ENCODE results near the gene SWAP70.
"Not testable (repeated sequence)": the region's sequence is repeated elsewhere in the genome, so short reads cannot be mapped to it uniquely, and the experiment has no call there.

Gene SWAP70

DNA sequence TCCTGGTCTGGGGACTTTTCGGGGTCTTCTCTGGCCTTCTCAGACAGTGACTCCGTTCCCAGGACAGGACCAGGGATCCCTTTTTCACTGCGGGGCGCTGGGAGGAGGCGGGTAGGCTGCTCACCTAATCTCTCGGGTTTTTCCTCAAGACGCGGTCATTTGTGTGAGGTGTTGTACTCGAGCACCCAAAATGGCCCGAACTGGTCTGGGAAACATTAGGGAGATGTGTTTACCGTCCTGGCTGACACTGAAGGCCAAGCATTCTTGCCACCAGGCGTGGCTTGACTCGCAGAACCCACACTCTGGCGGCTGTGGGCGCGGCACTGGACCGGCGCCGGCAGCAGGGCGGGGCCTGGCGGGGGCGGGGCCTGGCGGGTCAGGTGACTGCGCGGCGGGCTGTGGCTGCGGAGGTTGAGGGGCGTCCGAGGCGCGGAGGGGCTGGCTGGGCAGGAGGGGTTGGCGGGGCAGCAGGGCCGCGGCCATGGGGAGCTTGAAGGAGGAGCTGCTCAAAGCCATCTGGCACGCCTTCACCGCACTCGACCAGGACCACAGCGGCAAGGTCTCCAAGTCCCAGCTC, at the start of gene SWAP70:
Gene SWAP70, plus strand, starts transcription at position 379 of the 577 bp plus-strand sequence. Its CDS starts 103 bp downstream, at position 482.
- Histone ChIP-seq H3K9me3 (ENCODE audit: control insufficient read depth, insufficient read depth, low read length) (no peaks in the 10 kb centered on the region), H3K36me3 (ENCODE audit: control insufficient read depth, insufficient read depth, low read length) (no peaks in the 10 kb centered on the region), H3K27ac (ENCODE audit: low read length) (no peak within 1 kb of the TSS), H3K4me1 (ENCODE audit: control insufficient read depth, insufficient read depth, low read length) (no peaks in the 10 kb centered on the region), H3K27me3 (ENCODE audit: control insufficient read depth, insufficient read depth, low read length) (no peaks in the 10 kb centered on the region), H3K4me3 (ENCODE audit: low read length) (peak within 1 kb of the TSS; percentile 57)
- DNase-seq (ENCODE audit: low read depth, low spot score), result peak; percentile 70
- WGBS (ENCODE audit: insufficient coverage, insufficient read length), result no CpG with 5 or more reads among the region's 38 CpGs

DNA sequence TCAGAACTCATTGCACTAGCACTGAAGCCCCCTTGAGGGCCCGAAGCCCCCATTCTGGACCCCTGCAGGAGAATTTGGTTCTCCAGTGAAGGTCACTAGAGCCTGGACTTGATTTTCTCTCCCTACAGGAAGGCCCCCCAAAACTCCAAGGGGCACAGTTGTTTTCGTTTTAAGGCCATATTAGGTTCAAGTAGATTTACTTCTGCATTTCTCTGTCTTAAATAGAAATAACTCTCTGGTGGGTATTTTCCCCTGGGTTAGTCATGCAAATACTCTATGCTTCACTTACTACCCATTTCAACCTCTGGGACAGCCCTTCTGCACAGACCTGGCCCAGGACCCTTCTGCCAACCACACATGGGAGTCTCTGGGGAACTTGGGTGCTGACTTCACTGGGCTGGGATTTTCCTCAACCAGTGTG, 48.8 kb upstream of the SWAP70 start:
- no CpG with 5 or more reads among the region's 2 CpGs for WGBS (ENCODE audit: insufficient coverage, insufficient read length)
- Histone ChIP-seq H3K27ac (ENCODE audit: low read length) (no peak overlapping the region), H3K36me3 (ENCODE audit: control insufficient read depth, insufficient read depth, low read length) (no peaks in the 10 kb centered on the region), H3K4me3 (ENCODE audit: low read length) (no peak overlapping the region), H3K4me1 (ENCODE audit: control insufficient read depth, insufficient read depth, low read length) (no peaks in the 10 kb centered on the region), H3K9me3 (ENCODE audit: control insufficient read depth, insufficient read depth, low read length) (no peaks in the 10 kb centered on the region), H3K27me3 (ENCODE audit: control insufficient read depth, insufficient read depth, low read length) (no peaks in the 10 kb centered on the region)
- no peak for DNase-seq (ENCODE audit: low read depth, low spot score)

DNA sequence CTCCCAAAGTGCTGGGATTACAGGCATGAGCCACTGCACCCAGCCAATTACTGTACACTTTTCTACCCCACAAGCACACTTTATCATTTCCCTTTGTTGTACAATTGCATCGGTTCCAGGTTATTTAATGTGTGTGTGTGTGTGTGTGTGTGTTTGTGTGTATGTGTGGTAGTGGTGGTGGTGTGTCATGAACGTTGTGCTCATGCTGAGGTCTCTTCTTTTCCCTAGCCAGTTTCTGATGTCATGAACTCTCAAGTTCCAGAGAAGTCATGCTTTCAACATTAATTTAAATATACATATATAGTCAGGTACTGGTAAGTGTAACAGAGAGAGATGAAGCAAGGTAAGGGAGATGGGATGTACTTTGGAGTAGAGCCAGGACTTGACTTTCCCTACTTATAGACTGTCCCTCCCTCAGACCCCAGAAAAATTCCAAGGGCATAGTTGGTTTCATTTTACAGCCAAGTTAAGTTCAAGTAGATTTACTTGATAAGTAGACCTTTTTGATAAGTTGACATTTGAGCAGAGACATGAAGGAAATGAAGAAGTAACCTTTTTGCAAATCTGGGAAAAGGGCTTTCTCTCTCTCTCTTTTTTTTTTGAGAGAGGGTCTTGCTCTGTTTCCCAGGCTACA, 47.7 kb upstream of the SWAP70 start:
- Histone ChIP-seq H3K27ac (ENCODE audit: low read length) (no peak overlapping the region), H3K9me3 (ENCODE audit: control insufficient read depth, insufficient read depth, low read length) (no peaks in the 10 kb centered on the region), H3K4me1 (ENCODE audit: control insufficient read depth, insufficient read depth, low read length) (no peaks in the 10 kb centered on the region), H3K27me3 (ENCODE audit: control insufficient read depth, insufficient read depth, low read length) (no peaks in the 10 kb centered on the region), H3K4me3 (ENCODE audit: low read length) (no peak overlapping the region), H3K36me3 (ENCODE audit: control insufficient read depth, insufficient read depth, low read length) (no peaks in the 10 kb centered on the region)
- DNase-seq (ENCODE audit: low read depth, low spot score), result no peak
- WGBS (ENCODE audit: insufficient coverage, insufficient read length), result no CpG with 5 or more reads among the region's 2 CpGs

DNA sequence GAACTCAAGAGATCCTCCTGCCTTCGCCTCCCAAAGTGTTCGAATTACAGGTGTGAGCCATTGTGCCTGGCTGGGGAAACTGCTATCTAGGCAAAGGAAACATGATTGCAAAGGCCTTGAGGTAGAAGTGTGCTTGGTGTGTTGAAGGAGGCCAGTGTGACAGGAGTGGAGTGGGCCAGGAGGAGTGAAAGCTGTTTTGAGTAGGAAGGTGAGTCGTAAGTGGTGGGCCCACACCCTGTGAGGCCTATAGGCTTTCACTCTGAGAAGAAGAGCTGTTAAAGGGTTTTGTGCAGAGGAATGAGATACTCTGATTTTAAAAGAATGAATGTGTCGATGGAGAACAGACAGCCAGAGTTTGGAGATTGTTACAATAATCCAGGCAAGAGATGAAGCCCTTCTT, 47.0 kb upstream of the SWAP70 start:
- no peaks in the 10 kb centered on the region for H3K27me3 ChIP-seq (ENCODE audit: control insufficient read depth, insufficient read depth, low read length)
- H3K9me3 ChIP-seq (ENCODE audit: control insufficient read depth, insufficient read depth, low read length), result no peaks in the 10 kb centered on the region
- no CpG with 5 or more reads among the region's 4 CpGs for WGBS (ENCODE audit: insufficient coverage, insufficient read length)
- no peak overlapping the region for H3K27ac ChIP-seq (ENCODE audit: low read length)
- no peaks in the 10 kb centered on the region for H3K4me1 ChIP-seq (ENCODE audit: control insufficient read depth, insufficient read depth, low read length)
- H3K36me3 ChIP-seq (ENCODE audit: control insufficient read depth, insufficient read depth, low read length), result no peaks in the 10 kb centered on the region
- DNase-seq (ENCODE audit: low read depth, low spot score), result no peak
- no peak overlapping the region for H3K4me3 ChIP-seq (ENCODE audit: low read length)

DNA sequence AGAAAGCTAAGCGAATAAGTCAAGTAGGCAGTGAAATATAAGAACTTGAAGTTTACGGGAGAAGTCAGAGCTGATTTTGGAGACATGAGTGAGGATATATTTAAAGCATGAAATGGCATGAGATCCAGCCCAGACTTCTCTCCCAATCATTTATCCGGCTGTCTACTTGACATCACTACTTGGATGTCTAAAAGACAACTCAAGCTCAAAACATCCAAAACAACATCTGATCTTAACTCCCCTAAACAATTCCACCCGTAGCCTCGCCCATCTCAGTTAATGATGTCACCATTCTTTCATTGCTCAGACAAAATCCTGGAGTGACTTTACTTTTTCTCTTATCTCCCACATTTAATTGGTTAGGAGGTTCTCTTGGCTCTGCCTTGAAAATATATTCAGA, 45.9 kb upstream of the SWAP70 start:
- no peaks in the 10 kb centered on the region for H3K4me1 ChIP-seq (ENCODE audit: control insufficient read depth, insufficient read depth, low read length)
- H3K4me3 ChIP-seq (ENCODE audit: low read length), result no peak overlapping the region
- no peaks in the 10 kb centered on the region for H3K9me3 ChIP-seq (ENCODE audit: control insufficient read depth, insufficient read depth, low read length)
- H3K27ac ChIP-seq (ENCODE audit: low read length), result no peak overlapping the region
- DNase-seq (ENCODE audit: low read depth, low spot score), result no peak
- no peaks in the 10 kb centered on the region for H3K27me3 ChIP-seq (ENCODE audit: control insufficient read depth, insufficient read depth, low read length)
- WGBS (ENCODE audit: insufficient coverage, insufficient read length), result no CpG with 5 or more reads among the region's 5 CpGs
- H3K36me3 ChIP-seq (ENCODE audit: control insufficient read depth, insufficient read depth, low read length), result no peaks in the 10 kb centered on the region

DNA sequence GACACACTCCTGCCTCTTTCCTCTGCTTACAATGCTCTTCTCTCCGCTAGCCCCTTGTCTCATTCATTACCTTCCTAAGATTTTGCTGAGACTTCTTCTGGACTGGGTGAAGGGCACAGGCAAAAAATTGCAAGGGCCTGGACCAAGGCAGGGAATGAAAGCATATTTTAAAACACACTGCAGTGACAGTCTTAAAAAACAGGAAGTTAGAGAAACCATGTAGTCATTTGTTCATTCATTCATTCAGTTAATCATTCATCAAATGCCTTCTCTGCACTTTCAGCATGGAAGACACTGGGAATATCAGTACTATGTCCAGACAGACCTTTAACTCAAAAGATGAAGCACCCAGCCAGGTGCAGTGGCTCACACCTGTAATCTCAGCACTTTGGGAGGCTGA, 44.9 kb upstream of the SWAP70 start:
- no peak overlapping the region for H3K27ac ChIP-seq (ENCODE audit: low read length)
- no peak overlapping the region for H3K4me3 ChIP-seq (ENCODE audit: low read length)
- DNase-seq (ENCODE audit: low read depth, low spot score), result no peak
- H3K27me3 ChIP-seq (ENCODE audit: control insufficient read depth, insufficient read depth, low read length), result no peaks in the 10 kb centered on the region
- no peaks in the 10 kb centered on the region for H3K9me3 ChIP-seq (ENCODE audit: control insufficient read depth, insufficient read depth, low read length)
- no peaks in the 10 kb centered on the region for H3K4me1 ChIP-seq (ENCODE audit: control insufficient read depth, insufficient read depth, low read length)
- WGBS (ENCODE audit: insufficient coverage, insufficient read length), result no CpG with 5 or more reads among the region's 1 CpG
- H3K36me3 ChIP-seq (ENCODE audit: control insufficient read depth, insufficient read depth, low read length), result no peaks in the 10 kb centered on the region

DNA sequence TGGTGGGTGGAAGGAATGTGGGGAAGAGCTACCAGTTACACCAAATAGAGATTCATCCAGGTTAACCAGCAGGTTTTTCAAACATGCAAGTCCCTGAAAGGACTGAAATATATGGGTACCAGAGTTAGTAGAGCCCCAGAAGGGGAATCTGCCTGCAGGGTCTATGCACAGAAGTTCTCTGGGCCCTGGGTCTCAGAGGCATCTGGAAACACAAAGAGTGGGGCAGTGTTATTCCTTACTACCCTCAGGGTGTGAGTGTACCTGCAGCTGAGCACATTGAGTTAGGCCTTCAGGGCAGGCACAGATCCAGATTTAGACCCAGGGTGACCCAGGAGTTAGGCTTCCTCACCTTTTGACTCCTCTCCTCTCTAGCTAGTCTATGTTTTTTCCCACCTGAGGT, 43.9 kb upstream of the SWAP70 start:
- Histone ChIP-seq H3K36me3 (ENCODE audit: control insufficient read depth, insufficient read depth, low read length) (no peaks in the 10 kb centered on the region), H3K4me1 (ENCODE audit: control insufficient read depth, insufficient read depth, low read length) (no peaks in the 10 kb centered on the region), H3K4me3 (ENCODE audit: low read length) (no peak overlapping the region), H3K27ac (ENCODE audit: low read length) (no peak overlapping the region), H3K9me3 (ENCODE audit: control insufficient read depth, insufficient read depth, low read length) (no peaks in the 10 kb centered on the region), H3K27me3 (ENCODE audit: control insufficient read depth, insufficient read depth, low read length) (no peaks in the 10 kb centered on the region)
- DNase-seq (ENCODE audit: low read depth, low spot score), result no peak

DNA sequence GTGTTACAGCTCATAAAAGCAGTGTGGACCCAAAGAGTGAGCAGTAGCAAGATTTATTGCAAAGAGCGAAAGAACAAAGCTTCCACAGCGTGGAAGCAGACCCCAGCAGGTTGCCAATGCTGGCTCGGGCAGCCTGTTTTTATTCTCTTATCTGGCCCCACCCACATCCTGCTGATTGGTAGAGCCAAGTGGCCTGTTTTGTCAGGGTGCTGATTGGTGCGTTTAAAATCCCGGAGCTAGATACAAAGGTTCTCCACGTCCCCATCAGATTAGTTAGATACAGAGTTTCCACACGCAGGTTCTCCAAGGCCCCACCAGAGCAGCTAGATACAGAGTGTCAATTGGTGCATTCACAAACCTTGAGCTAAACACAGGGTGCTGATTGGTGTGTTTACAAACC, 41.5 kb upstream of the SWAP70 start:
- H3K4me3 ChIP-seq (ENCODE audit: low read length); H3K4me1 ChIP-seq (ENCODE audit: control insufficient read depth, insufficient read depth, low read length); DNase-seq (ENCODE audit: low read depth, low spot score); H3K27ac ChIP-seq (ENCODE audit: low read length); H3K9me3 ChIP-seq (ENCODE audit: control insufficient read depth, insufficient read depth, low read length); H3K27me3 ChIP-seq (ENCODE audit: control insufficient read depth, insufficient read depth, low read length); H3K36me3 ChIP-seq (ENCODE audit: control insufficient read depth, insufficient read depth, low read length): not testable (repeated sequence)
- WGBS (ENCODE audit: insufficient coverage, insufficient read length), result no CpG with 5 or more reads among the region's 7 CpGs

DNA sequence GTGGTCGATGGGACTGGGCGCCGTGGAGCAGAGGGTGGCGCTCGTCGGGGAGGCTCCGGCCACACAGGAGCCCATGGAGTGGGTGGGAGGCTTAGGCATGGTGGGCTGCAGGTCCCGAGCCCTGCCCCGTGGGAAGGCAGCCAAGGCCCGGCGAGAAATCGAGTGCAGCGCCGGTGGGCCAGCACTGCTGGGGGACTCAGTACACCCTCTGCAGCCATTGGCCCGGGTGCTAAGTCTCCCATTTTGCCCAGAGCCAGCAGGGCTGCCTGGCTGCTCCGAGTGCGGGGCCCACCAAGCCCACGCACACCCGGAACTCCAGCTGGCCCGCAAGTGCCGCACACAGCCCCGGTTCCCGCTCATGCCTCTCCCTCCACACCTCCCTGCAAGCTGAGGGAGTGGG, 40.8 kb upstream of the SWAP70 start:
- DNase-seq (ENCODE audit: low read depth, low spot score); H3K4me1 ChIP-seq (ENCODE audit: control insufficient read depth, insufficient read depth, low read length): not testable (repeated sequence)
- WGBS (ENCODE audit: insufficient coverage, insufficient read length), result no CpG with 5 or more reads among the region's 23 CpGs

DNA sequence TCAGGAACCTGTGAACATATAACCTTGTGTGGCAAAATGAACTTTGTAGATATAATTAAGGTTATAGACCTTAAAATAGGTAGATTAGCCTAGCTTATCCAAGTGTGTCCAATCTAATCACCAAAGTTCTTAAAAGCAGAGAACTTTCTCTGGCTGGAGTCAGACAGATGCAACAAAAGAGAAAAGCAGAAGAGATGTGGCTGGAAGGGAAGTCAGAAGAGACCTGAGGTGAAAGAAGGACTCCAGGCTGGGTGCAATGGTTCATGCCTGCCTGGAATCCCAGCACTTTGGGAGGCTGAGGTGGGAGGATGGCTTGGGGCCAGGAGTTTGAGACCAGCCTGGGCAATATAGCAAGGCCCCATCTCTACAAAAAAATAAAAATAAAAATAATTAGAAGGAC, 39.4 kb upstream of the SWAP70 start:
- H3K36me3 ChIP-seq (ENCODE audit: control insufficient read depth, insufficient read depth, low read length), result no peaks in the 10 kb centered on the region
- H3K9me3 ChIP-seq (ENCODE audit: control insufficient read depth, insufficient read depth, low read length), result no peaks in the 10 kb centered on the region
- no peak for DNase-seq (ENCODE audit: low read depth, low spot score)
- H3K27ac ChIP-seq (ENCODE audit: low read length), result no peak overlapping the region
- no peaks in the 10 kb centered on the region for H3K27me3 ChIP-seq (ENCODE audit: control insufficient read depth, insufficient read depth, low read length)
- peaks cover 3% of the 10 kb centered on the region; the same call in 1 of the 2 replicates for H3K4me1 ChIP-seq (ENCODE audit: control insufficient read depth, insufficient read depth, low read length)
- H3K4me3 ChIP-seq (ENCODE audit: low read length), result no peak overlapping the region

More for the DNA sequence above, 40.8 kb upstream of the SWAP70 start:
- H3K27me3 ChIP-seq (ENCODE audit: control insufficient read depth, insufficient read depth, low read length); H3K4me3 ChIP-seq (ENCODE audit: low read length); H3K27ac ChIP-seq (ENCODE audit: low read length); H3K9me3 ChIP-seq (ENCODE audit: control insufficient read depth, insufficient read depth, low read length); H3K36me3 ChIP-seq (ENCODE audit: control insufficient read depth, insufficient read depth, low read length): not testable (repeated sequence)

DNA sequence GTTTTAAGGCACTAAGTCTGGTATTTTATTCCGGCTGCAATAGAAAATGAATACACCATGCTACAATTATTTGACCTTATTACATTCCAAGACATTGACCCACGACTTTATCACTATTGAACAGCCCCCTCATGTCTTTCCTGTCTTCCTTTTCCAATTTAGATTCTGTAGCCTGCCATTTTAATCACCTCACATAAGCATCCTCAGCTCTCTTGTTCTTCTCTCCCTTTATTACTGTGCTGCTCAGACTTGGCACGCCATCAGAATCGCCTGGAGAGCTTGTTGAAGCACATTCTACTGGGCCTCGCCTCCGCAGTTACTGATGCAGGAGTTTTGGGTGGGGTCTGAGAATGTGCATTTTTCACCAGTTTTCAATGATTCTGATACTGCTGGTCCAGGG, 38.7 kb upstream of the SWAP70 start:
- no peaks in the 10 kb centered on the region for H3K36me3 ChIP-seq (ENCODE audit: control insufficient read depth, insufficient read depth, low read length)
- H3K4me1 ChIP-seq (ENCODE audit: control insufficient read depth, insufficient read depth, low read length), result peaks cover 3% of the 10 kb centered on the region; the same call in 1 of the 2 replicates
- no peak for DNase-seq (ENCODE audit: low read depth, low spot score)
- no CpG with 5 or more reads among the region's 6 CpGs for WGBS (ENCODE audit: insufficient coverage, insufficient read length)
- H3K4me3 ChIP-seq (ENCODE audit: low read length), result no peak overlapping the region
- no peak overlapping the region for H3K27ac ChIP-seq (ENCODE audit: low read length)
- H3K27me3 ChIP-seq (ENCODE audit: control insufficient read depth, insufficient read depth, low read length), result no peaks in the 10 kb centered on the region
- H3K9me3 ChIP-seq (ENCODE audit: control insufficient read depth, insufficient read depth, low read length), result no peaks in the 10 kb centered on the region
